BLaER1 treated with 17β-estradiol and CSF1 and Interleukin-3, amounts not matched to agents 10 nM and 100 nM (cell line): ENCODE results near the gene PSTPIP1.

Source experiments
- H3K27ac ChIP-seq, 11 experiments: shearing (Covaris generic); formaldehyde crosslinking; 2 replicates each; pipeline ENCODE4 v1.8.1; 2022
- H3K27me3 ChIP-seq, 11 experiments: shearing (Covaris generic); formaldehyde crosslinking; 2 replicates each; pipeline ENCODE4 v1.8.1; 2022
- H3K36me3 ChIP-seq, 11 experiments: shearing (Covaris generic); formaldehyde crosslinking; 2 replicates each; pipeline ENCODE4 v1.8.1; 2022
- H3K4me1 ChIP-seq, 10 experiments: shearing (Covaris generic); formaldehyde crosslinking; 2 replicates each; pipeline ENCODE4 v1.8.1; 2022
- H3K4me2 ChIP-seq, 11 experiments: shearing (Covaris generic); formaldehyde crosslinking; 2 replicates each; pipeline ENCODE4 v1.8.1; 2022
- H3K4me3 ChIP-seq, 10 experiments: shearing (Covaris generic); formaldehyde crosslinking; 2 replicates each; pipeline ENCODE4 v1.8.1; 2022
- H3K9ac ChIP-seq, 11 experiments: shearing (Covaris generic); formaldehyde crosslinking; 2 replicates each; pipeline ENCODE4 v1.8.1; 2022
- H3K9me3 ChIP-seq, 11 experiments: shearing (Covaris generic); formaldehyde crosslinking; replicated peaks in 1 of 11; 2 replicates each; pipeline ENCODE4 v1.8.1; 2022
- H4K20me1 ChIP-seq, 11 experiments: shearing (Covaris generic); formaldehyde crosslinking; 2 replicates each; pipeline ENCODE4 v1.8.1; 2022
- Cebpa-rat ChIP-seq, 11 experiments: shearing (Covaris generic); IDR thresholded peaks; 2 replicates each; pipeline ENCODE4 v1.8.1; 2022

The PSTPIP1 gene

GRCh38 chr15:77037388-77038209, 42.7 kb downstream of the PSTPIP1 start:
- TF ChIP-seq Cebpa-rat (IDR thresholded peaks at IDR 0.05) = no peak
- H3K27ac ChIP-seq = peak overlapping the region in 1 of 11 experiments; percentile 34; a peak in 2 of 22 replicates

GRCh38 chr15:77038312-77039216, 43.6 kb downstream of the PSTPIP1 start:
- H3K27ac ChIP-seq = no peak overlapping the region
- H3K4me3 ChIP-seq = no peak overlapping the region
- H3K4me2 ChIP-seq = no peak overlapping the region
- TF ChIP-seq Cebpa-rat (IDR thresholded peaks at IDR 0.05) = no peak
- H3K9me3 ChIP-seq = peaks cover 0 to 45% (median 21%) of the 10 kb centered on the region in 11 experiments; a peak in 17 of 22 replicates
- no peak overlapping the region for H3K9ac ChIP-seq
- peaks cover 9 to 27% (median 21%) of the 10 kb centered on the region in 10 experiments for H3K4me1 ChIP-seq
- H3K36me3 ChIP-seq = peaks cover 37 to 76% (median 57%) of the 10 kb centered on the region in 11 experiments
- peaks cover 0 to 44% (median 30%) of the 10 kb centered on the region in 11 experiments; a peak in 12 of 22 replicates for H4K20me1 ChIP-seq
- no peaks in the 10 kb centered on the region for H3K27me3 ChIP-seq

More at GRCh38 chr15:77037388-77038209, 42.7 kb downstream of the PSTPIP1 start:
- no peak overlapping the region for H3K4me2 ChIP-seq
- H3K4me1 ChIP-seq = peaks cover 9 to 32% (median 22%) of the 10 kb centered on the region in 10 experiments
- H4K20me1 ChIP-seq = peaks cover 0 to 54% (median 34%) of the 10 kb centered on the region in 11 experiments; a peak in 15 of 22 replicates
- peaks cover 27 to 76% (median 60%) of the 10 kb centered on the region in 11 experiments for H3K36me3 ChIP-seq
- H3K9me3 ChIP-seq = peaks cover 0 to 45% (median 21%) of the 10 kb centered on the region in 11 experiments; a peak in 17 of 22 replicates
- H3K9ac ChIP-seq = no peak overlapping the region
- H3K4me3 ChIP-seq = peak overlapping the region in 1 of 10 experiments; percentile 11; a peak in 2 of 20 replicates
- H3K27me3 ChIP-seq = no peaks in the 10 kb centered on the region

- no peak for TF ChIP-seq Cebpa-rat (IDR thresholded peaks at IDR 0.05)
- no peak overlapping the region for H3K4me3 ChIP-seq
- H3K27me3 ChIP-seq = no peaks in the 10 kb centered on the region
- no peak overlapping the region for H3K4me2 ChIP-seq
- H4K20me1 ChIP-seq = peaks cover 0 to 39% (median 28%) of the 10 kb centered on the region in 11 experiments; a peak in 11 of 22 replicates
- no peak overlapping the region for H3K27ac ChIP-seq
- no peak overlapping the region for H3K9ac ChIP-seq
- H3K36me3 ChIP-seq = peaks cover 43 to 76% (median 62%) of the 10 kb centered on the region in 11 experiments
- peaks cover 10 to 29% (median 23%) of the 10 kb centered on the region in 10 experiments for H3K4me1 ChIP-seq
- peaks cover 0 to 43% (median 21%) of the 10 kb centered on the region in 11 experiments; a peak in 17 of 22 replicates for H3K9me3 ChIP-seq
Observed at GRCh38 chr15:77039217-77039533, 44.2 kb downstream of the PSTPIP1 start.

- peaks cover 17 to 36% (median 30%) of the 10 kb centered on the region in 10 experiments for H3K4me1 ChIP-seq
- H3K9ac ChIP-seq = no peak overlapping the region
- peaks cover 0 to 36% (median 21%) of the 10 kb centered on the region in 11 experiments; a peak in 17 of 22 replicates for H3K9me3 ChIP-seq
- peaks cover 0 to 38% (median 22%) of the 10 kb centered on the region in 11 experiments; a peak in 11 of 22 replicates for H4K20me1 ChIP-seq
- no peak overlapping the region for H3K27ac ChIP-seq
- peaks cover 49 to 76% (median 65%) of the 10 kb centered on the region in 11 experiments for H3K36me3 ChIP-seq
- no peaks in the 10 kb centered on the region for H3K27me3 ChIP-seq
- no peak for TF ChIP-seq Cebpa-rat (IDR thresholded peaks at IDR 0.05)
- no peak overlapping the region for H3K4me3 ChIP-seq
- H3K4me2 ChIP-seq = no peak overlapping the region
Observed at GRCh38 chr15:77039848-77040247, 44.9 kb downstream of the PSTPIP1 start.

GRCh38 chr15:77040673-77041072, 45.7 kb downstream of the PSTPIP1 start:
- Histone ChIP-seq H3K27me3 (no peaks in the 10 kb centered on the region), H3K36me3 (peaks cover 54 to 76% (median 65%) of the 10 kb centered on the region in 11 experiments), H3K4me1 (peaks cover 22 to 42% (median 36%) of the 10 kb centered on the region in 10 experiments), H3K4me3 (no peak overlapping the region), H3K4me2 (peak overlapping the region in 7 of 11 experiments; percentile 26 to 58 (median 46); a peak in 14 of 22 replicates), H3K9me3 (peaks cover 0 to 30% (median 21%) of the 10 kb centered on the region in 11 experiments; a peak in 17 of 22 replicates), H3K9ac (peak overlapping the region in 4 of 11 experiments; percentile 1 to 65 (median 54); a peak in 5 of 22 replicates), H4K20me1 (peaks cover 0 to 37% (median 15%) of the 10 kb centered on the region in 11 experiments; a peak in 11 of 22 replicates), H3K27ac (peak overlapping the region in 7 of 11 experiments; percentile 4 to 77 (median 52); a peak in 11 of 22 replicates)
- TF ChIP-seq Cebpa-rat (IDR thresholded peaks at IDR 0.05) = peak in 3 of 11 experiments; percentile 55 to 93 (median 64); a peak in 6 of 22 replicates

GRCh38 chr15:77042245-77042919, 47.5 kb downstream of the PSTPIP1 start:
- Histone ChIP-seq H3K27me3 (no peaks in the 10 kb centered on the region), H3K36me3 (peaks cover 54 to 76% (median 65%) of the 10 kb centered on the region in 11 experiments), H4K20me1 (peaks cover 0 to 31% (median 9%) of the 10 kb centered on the region in 11 experiments; a peak in 9 of 22 replicates), H3K9ac (no peak overlapping the region), H3K4me1 (peaks cover 22 to 42% (median 36%) of the 10 kb centered on the region in 10 experiments), H3K4me2 (peak overlapping the region in 1 of 11 experiments; percentile 46; a peak in 2 of 22 replicates), H3K27ac (peak overlapping the region in 4 of 11 experiments; percentile 18 to 77 (median 70); a peak in 3 of 22 replicates), H3K9me3 (peaks cover 0 to 13% (median 6%) of the 10 kb centered on the region in 11 experiments; a peak in 17 of 22 replicates), H3K4me3 (no peak overlapping the region)
- TF ChIP-seq Cebpa-rat (IDR thresholded peaks at IDR 0.05) = no peak

- H3K4me1 ChIP-seq = peaks cover 22 to 42% (median 36%) of the 10 kb centered on the region in 10 experiments
- no peak for TF ChIP-seq Cebpa-rat (IDR thresholded peaks at IDR 0.05)
- H3K27ac ChIP-seq = 0 out of 22 replicates have a peak overlapping the region, but pooled peaks of 1 of the 11 experiments have one; percentile 66
- no peak overlapping the region for H3K9ac ChIP-seq
- H3K27me3 ChIP-seq = no peaks in the 10 kb centered on the region
- H4K20me1 ChIP-seq = peaks cover 0 to 27% (median 9%) of the 10 kb centered on the region in 11 experiments; a peak in 9 of 22 replicates
- peaks cover 57 to 80% (median 68%) of the 10 kb centered on the region in 11 experiments for H3K36me3 ChIP-seq
- no peak overlapping the region for H3K4me3 ChIP-seq
- peak overlapping the region in 1 of 11 experiments; percentile 46; a peak in 2 of 22 replicates for H3K4me2 ChIP-seq
- peaks cover 0 to 7% (median 0%) of the 10 kb centered on the region in 11 experiments; a peak in 3 of 22 replicates for H3K9me3 ChIP-seq
Observed at GRCh38 chr15:77042955-77043920, 48.3 kb downstream of the PSTPIP1 start.
